Mucosa of descending colon (tissue), 3 donors: ENCODE results near the gene NUCB2. TPM values are rescaled to one million over a fixed set of nuclear protein-coding genes. Genes with fewer than 3 reads are reported as not detected.
A peak's percentile ranks its signal among the peaks of the same experiment; 100 is the strongest.

ENCODE experiments used
- ATAC-seq: fragments of 200-7000 bp; cut with Tn5 transposase; one replicate; pipeline ENCODE4 v1.9.1; 2020; ENCODE audit warnings: mild to moderate bottlenecking, moderate library complexity
- DNase-seq, 3 donors: peaks; one replicate each; pipeline ENCODE4 v3.0.0-alpha.2; 2020
- H3K36me3 ChIP-seq: fragments of 200-600 bp; one replicate; pipeline ENCODE4 v1.8.0; 2021; ENCODE audit warnings: low read depth, mild to moderate bottlenecking
- H3K4me1 ChIP-seq: fragments of 200-600 bp; one replicate; pipeline ENCODE4 v1.8.0; 2021; ENCODE audit warnings: low read depth, mild to moderate bottlenecking
- H3K4me3 ChIP-seq: fragments of 200-600 bp; one replicate; pipeline ENCODE4 v1.8.0; 2021; ENCODE audit warnings: mild to moderate bottlenecking
- H3K9me3 ChIP-seq: fragments of 200-600 bp; one replicate; pipeline ENCODE4 v1.8.0; 2021; ENCODE audit warnings: mild to moderate bottlenecking
- CTCF ChIP-seq: fragments of 200-600 bp; IDR thresholded peaks from one replicate; pipeline ENCODE4 v1.8.0; 2022; ENCODE audit warnings: antibody characterized with exemption, mild to moderate bottlenecking
- intact Hi-C, 2 donors: fragments of 100-400 bp; cut with DNase I in 1 of 2; cut with micrococcal nuclease in 1 of 2; formaldehyde crosslinking; loops; one replicate each; pipeline versions ENCODE4 v1.11.0 to v1.11.1; 2022; cut with DNase I, micrococcal nuclease
- total RNA-seq, 3 donors: library from RNA; stranded (reverse); fragmentation: NEBNext Ultra II Directional in 2 of 3; extraction: Animal tissue kit (Norgen Biotek cat#: 25700) in 2 of 3; gene quantifications; one replicate each; pipeline versions ENCODE4 v1.2.1 to v1.2.4, GENCODE V29; 2021 to 2023
- donor health status: DM: no; HTN: no; CAD: no; lungs with moderate emphysema.
- donor health status: DM: no; HTN: no; CAD: no.
- donor health status: DM: no; HTN: yes; CAD: no.

NUCB2 gene
- total RNA-seq, 3 donors from 2014 or later: 22.4 to 75.4 (median 49.9) TPM

DNA sequence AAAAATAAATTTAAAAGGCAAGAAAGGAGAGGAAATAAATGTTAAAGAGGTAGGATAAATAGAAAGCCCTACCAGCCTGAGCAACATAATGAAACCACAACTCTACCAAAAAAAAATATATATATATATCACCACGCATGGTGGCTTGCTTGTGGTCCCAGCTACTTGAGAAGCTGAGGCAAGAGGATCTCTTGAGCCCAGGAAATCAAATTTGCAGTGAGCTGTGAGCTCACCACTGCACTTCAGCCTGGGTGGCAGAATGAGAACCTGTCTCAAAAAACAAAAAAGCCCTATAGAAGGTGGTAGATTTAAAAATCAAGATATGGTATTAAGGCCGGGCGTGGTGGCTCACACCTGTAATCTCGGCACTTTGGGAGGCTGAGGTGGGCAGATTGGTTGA lies 10.5 kb downstream of the NUCB2 start:
- ATAC-seq: no peak
- Histone ChIP-seq H3K4me3 (no peak overlapping the region), H3K4me1 (peaks cover 2% of the 10 kb centered on the region), H3K9me3 (no peaks in the 10 kb centered on the region), H3K36me3 (no peaks in the 10 kb centered on the region)
- no peak for TF ChIP-seq CTCF
- DNase-seq: no peak
- intact Hi-C loops: no loop called here

DNA sequence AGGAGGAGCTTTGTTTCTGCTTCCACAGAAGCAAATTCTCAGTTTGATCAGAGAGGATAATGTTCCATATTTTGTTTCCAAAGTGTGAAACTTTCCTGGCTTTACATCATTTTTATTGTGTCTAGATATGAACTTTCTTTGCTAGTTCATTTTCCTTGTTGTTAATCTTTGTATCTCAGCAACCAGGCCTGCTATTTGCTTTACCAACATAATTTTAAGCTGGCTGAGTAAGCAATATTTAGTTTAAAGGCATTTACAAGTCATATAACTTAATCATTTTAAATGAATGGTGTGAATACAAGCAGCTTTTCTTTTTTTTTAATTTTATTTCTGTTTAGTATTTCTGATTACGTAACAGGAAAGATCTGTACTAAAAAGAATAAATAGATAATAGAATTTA lies 15.2 kb downstream of the NUCB2 start:
- intact Hi-C loops: no loop called here
- ATAC-seq: peak; percentile 53
- no peak overlapping the region for H3K4me3 ChIP-seq
- H3K4me1 ChIP-seq: peaks cover 3% of the 10 kb centered on the region
- TF ChIP-seq CTCF: no peak
- no peaks in the 10 kb centered on the region for H3K9me3 ChIP-seq
- DNase-seq: no peak
- no peaks in the 10 kb centered on the region for H3K36me3 ChIP-seq

GRCh38 chr11:17293311-17293710 lies 16.8 kb downstream of the NUCB2 start:
- no peak for ATAC-seq
- H3K4me3 ChIP-seq: no peak overlapping the region
- intact Hi-C loops: no loop called here
- DNase-seq: no peak
- no peaks in the 10 kb centered on the region for H3K9me3 ChIP-seq
- no peaks in the 10 kb centered on the region for H3K36me3 ChIP-seq
- no peak for TF ChIP-seq CTCF
- H3K4me1 ChIP-seq: peaks cover 3% of the 10 kb centered on the region

- Histone ChIP-seq H3K4me1 (peaks cover 3% of the 10 kb centered on the region), H3K36me3 (no peaks in the 10 kb centered on the region), H3K4me3 (no peak overlapping the region), H3K9me3 (no peaks in the 10 kb centered on the region)
- intact Hi-C loops: no loop called here
- ATAC-seq (no peak), DNase-seq (no peak)
- no peak for TF ChIP-seq CTCF
Measured at GRCh38 chr11:17294033-17294432, 17.5 kb downstream of the NUCB2 start.

DNA sequence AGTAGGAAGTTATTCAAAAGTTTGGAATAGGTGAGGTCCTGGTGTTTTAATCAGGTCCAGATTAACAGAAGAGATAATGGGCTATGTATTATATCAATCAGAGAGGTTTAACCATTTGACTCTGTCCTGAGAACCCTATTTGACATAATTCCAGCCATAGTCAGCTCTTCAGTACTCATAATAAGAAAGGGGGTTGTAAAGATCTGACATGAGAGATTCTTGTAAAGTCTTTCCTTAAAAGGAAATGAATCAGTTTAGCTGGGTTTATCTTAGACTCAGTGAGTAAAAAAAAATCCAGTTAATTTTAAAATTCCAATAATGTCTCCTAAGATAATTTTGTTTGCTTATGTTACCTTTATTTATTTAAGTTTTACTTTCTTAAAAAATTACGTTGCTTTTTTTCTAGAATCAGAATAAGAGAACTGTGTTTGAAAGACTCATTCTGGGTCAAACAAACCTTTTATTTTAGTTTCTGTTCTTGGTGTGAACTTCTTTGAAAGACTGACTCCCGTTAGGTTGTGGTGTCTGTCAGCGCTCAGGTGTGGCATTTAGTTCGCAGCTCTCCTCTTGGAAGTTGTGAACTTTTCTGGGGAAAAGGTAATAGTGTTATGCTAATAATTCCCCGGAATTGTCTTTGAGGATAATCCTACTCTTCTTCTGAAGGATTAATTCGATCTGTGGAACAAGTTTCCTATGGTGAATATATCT lies 20.5 kb downstream of the NUCB2 start:
- TF ChIP-seq CTCF: no peak
- DNase-seq (no peak), ATAC-seq (no peak)
- Histone ChIP-seq H3K9me3 (no peaks in the 10 kb centered on the region), H3K36me3 (no peaks in the 10 kb centered on the region), H3K4me3 (no peak overlapping the region), H3K4me1 (peaks cover 2% of the 10 kb centered on the region)
- intact Hi-C loops: no loop called here

DNA sequence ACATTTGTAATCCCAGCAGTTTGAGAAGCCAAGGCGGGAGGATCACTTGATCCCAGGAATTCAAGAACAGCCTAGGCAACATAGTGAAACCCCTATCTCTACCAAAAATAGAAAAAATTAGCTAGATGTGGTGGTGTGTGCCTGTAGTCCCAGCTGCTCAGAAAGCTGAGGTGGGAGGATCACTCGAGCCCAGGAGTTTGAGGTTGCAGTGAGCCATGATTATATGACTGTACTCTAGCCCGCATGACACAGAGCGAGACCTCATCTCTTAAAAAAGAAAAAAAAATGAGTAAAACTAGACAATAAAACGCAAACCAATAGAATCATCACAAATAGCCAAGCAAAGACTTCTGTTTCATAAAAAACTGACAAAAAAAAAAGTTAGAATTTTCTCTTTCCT lies 21.8 kb downstream of the NUCB2 start:
- H3K4me3 ChIP-seq: no peak overlapping the region
- no peaks in the 10 kb centered on the region for H3K4me1 ChIP-seq
- no peak for TF ChIP-seq CTCF
- intact Hi-C loops: no loop called here
- H3K9me3 ChIP-seq: no peaks in the 10 kb centered on the region
- no peaks in the 10 kb centered on the region for H3K36me3 ChIP-seq
- ATAC-seq (no peak), DNase-seq (no peak)
